HG03457 (cell line): ENCODE results near the gene AHCYL2.
A peak's percentile ranks its signal among the peaks of the same experiment; 100 is the strongest.

Experiments
- ATAC-seq: cut with Tn5 transposase; IDR thresholded peaks from one replicate; pipeline ENCODE4 v1.9.1; 2021; ENCODE audit warnings: moderate number of reproducible peaks; ENCODE audit not compliant: unreplicated experiment

Gene AHCYL2

GRCh38 chr7:129224251-129225205 lies at the start of gene AHCYL2:
Gene AHCYL2, plus strand, starts transcription at chr7:129225030.
- ATAC-seq, result peak; percentile 79

- no peak for ATAC-seq
These were observed 47.7 kb upstream of the AHCYL2 start for GRCh38 chr7:129176916-129177710.

GRCh38 chr7:129184981-129185670 lies 39.7 kb upstream of the AHCYL2 start:
- ATAC-seq, result no peak

GRCh38 chr7:129186749-129187260 lies 38.0 kb upstream of the AHCYL2 start:
- no peak for ATAC-seq

- ATAC-seq, result no peak
These were observed 37.0 kb upstream of the AHCYL2 start for GRCh38 chr7:129187681-129188371.

GRCh38 chr7:129188372-129188891 lies 36.4 kb upstream of the AHCYL2 start, which contains the start of gene SMO:
Gene SMO, plus strand, starts transcription at chr7:129188633. Its CDS starts 519 bp downstream, at chr7:129189152.
- ATAC-seq, result no peak

GRCh38 chr7:129188892-129189660 lies 35.8 kb upstream of the AHCYL2 start:
- ATAC-seq, result no peak

- no peak for ATAC-seq
These were observed 35.0 kb upstream of the AHCYL2 start for GRCh38 chr7:129189661-129190310.

- no peak for ATAC-seq
These were observed 33.6 kb upstream of the AHCYL2 start for GRCh38 chr7:129191272-129191671.

- ATAC-seq, result no peak
These were observed 30.9 kb upstream of the AHCYL2 start for GRCh38 chr7:129193892-129194291.

GRCh38 chr7:129197771-129198170 lies 27.1 kb upstream of the AHCYL2 start:
- ATAC-seq, result no peak

- no peak for ATAC-seq
These were observed 25.4 kb upstream of the AHCYL2 start for GRCh38 chr7:129199406-129199805.

- ATAC-seq, result no peak
These were observed 22.6 kb upstream of the AHCYL2 start for GRCh38 chr7:129202058-129202777.

- ATAC-seq, result no peak
These were observed 21.6 kb upstream of the AHCYL2 start for GRCh38 chr7:129203050-129203741.

GRCh38 chr7:129205126-129205818 lies 19.6 kb upstream of the AHCYL2 start:
- ATAC-seq, result no peak

- no peak for ATAC-seq
These were observed 18.6 kb upstream of the AHCYL2 start for GRCh38 chr7:129205987-129206785.
